Astrocyte of the cerebellum (primary cell): Measurements from ENCODE around the gene C19orf67.

Experiments used
- DNase-seq: peaks from one replicate; pipeline ENCODE4 v3.0.0-alpha.2; 2011; ENCODE audit warnings: low read depth
- H3K4me3 ChIP-seq: 2 replicates; pipeline ENCODE4 v1.5.1; 2011; ENCODE audit warnings: mild to moderate bottlenecking, low read depth, low read length, moderate library complexity
- CTCF ChIP-seq: IDR thresholded peaks from 2 replicates; pipeline ENCODE4 v1.5.1; 2012; ENCODE audit warnings: low read length, low read depth, moderate library complexity, mild to moderate bottlenecking; ENCODE audit errors: missing control alignments
- in situ Hi-C: cut with HindIII; loops from 2 replicates; pipeline ENCODE4 v1.10.0; 2017; ENCODE audit warnings: low sequenced_read_pairs

The C19orf67 gene

GRCh38 chr19:14088634-14089411, 3.2 kb upstream of the C19orf67 start:
- in situ Hi-C loops, result no loop called here
- peak overlapping the region; percentile 54 for H3K4me3 ChIP-seq
- DNase-seq, result no peak
- TF ChIP-seq CTCF, result no peak

GRCh38 chr19:14086098-14086497, 515 bp upstream of the C19orf67 start:
- H3K4me3 ChIP-seq, result no peak overlapping the region
- in situ Hi-C loops, result no loop called here
- DNase-seq, result no peak
- TF ChIP-seq CTCF, result no peak

GRCh38 chr19:14082675-14082960, 3.0 kb downstream of the C19orf67 start:
- in situ Hi-C loops, result no loop called here
- H3K4me3 ChIP-seq, result no peak overlapping the region
- DNase-seq, result no peak
- TF ChIP-seq CTCF, result no peak

- peak overlapping the region; percentile 66 for H3K4me3 ChIP-seq
- no peak for TF ChIP-seq CTCF
- no peak for DNase-seq
- in situ Hi-C loops, result no loop called here
These were observed 3.5 kb downstream of the C19orf67 start for GRCh38 chr19:14081797-14082674.

- in situ Hi-C loops, result no loop called here
- peak overlapping the region; percentile 66 for H3K4me3 ChIP-seq
- DNase-seq, result peak; percentile 99
- no peak for TF ChIP-seq CTCF
These were observed 4.4 kb downstream of the C19orf67 start for GRCh38 chr19:14080887-14081796.

GRCh38 chr19:14078411-14078810, 7.2 kb downstream of the C19orf67 start:
- in situ Hi-C loops, result loop anchor here (5.0 kb wide), 2 partner anchors 59 to 191 kb away; partner anchors contain the start of gene ASF1B
- no peak overlapping the region for H3K4me3 ChIP-seq
- TF ChIP-seq CTCF, result no peak
- DNase-seq, result no peak
